B cell (primary cell): ENCODE data around the gene HPS1. TPM values are rescaled to one million over a fixed set of nuclear protein-coding genes. Genes with fewer than 3 reads are reported as not detected.

Source experiments
- ATAC-seq: fragments of 200-7000 bp; cut with Tn5 transposase; one replicate; pipeline ENCODE4 v1.10.0; 2021; ENCODE audit warnings: low read depth, mild to moderate bottlenecking, moderate number of reproducible peaks, moderate library complexity
- CTCF ChIA-PET: fragments of 350-600 bp; sonication (Branson Sonifier 250); formaldehyde crosslinking; loops from one replicate; lab custom pipeline; 2021; ENCODE audit warnings: antibody characterized with exemption, inconsistent platforms; lab: Charles Lee
- POLR2A ChIA-PET: fragments of 350-600 bp; sonication (Branson Sonifier 250); formaldehyde crosslinking; loops from one replicate; lab custom pipeline; 2021; ENCODE audit warnings: antibody characterized with exemption; lab: Charles Lee
- DNase-seq: peaks from one replicate; pipeline ENCODE4 v3.0.0; 2013
- H2AFZ ChIP-seq: 2 replicates; pipeline ENCODE4 v1.6.1; 2012; ENCODE audit warnings: mild to moderate bottlenecking, low read depth, low read length; ENCODE audit not compliant: insufficient read depth, poor library complexity, severe bottlenecking
- H3K27ac ChIP-seq, 2 donors: 1 replicate in 1 of 2; 2 replicates in 1 of 2; pipeline ENCODE4 v1.5.1; 2012 to 2013; ENCODE audit warnings: low read length in 2 of 2, mild to moderate bottlenecking in 2 of 2, moderate library complexity in 1 of 2
- H3K27me3 ChIP-seq, 4 experiments: fragments of 200-600 bp in 1 of 4; sonication (generic) in 1 of 4; replicated peaks in 1 of 4; 1 replicate in 2 of 4; 2 replicates in 2 of 4; pipeline versions ENCODE4 v1.6.1 to v1.7.0; 2013 to 2016; ENCODE audit warnings: low read length in 3 of 4, mild to moderate bottlenecking in 2 of 4, mixed read lengths in 1 of 4, moderate library complexity in 1 of 4; ENCODE audit not compliant: insufficient read depth in 4 of 4, control insufficient read depth in 3 of 4; ENCODE audit errors: control extremely low read depth in 1 of 4
- H3K36me3 ChIP-seq, 2 experiments: replicated peaks in 1 of 2; 1 replicate in 1 of 2; 2 replicates in 1 of 2; pipeline versions ENCODE4 v1.6.1 to v1.7.1; 2013; ENCODE audit warnings: low read length in 1 of 2; ENCODE audit not compliant: insufficient read depth in 2 of 2, control insufficient read depth in 1 of 2; ENCODE audit errors: control extremely low read depth in 1 of 2, extremely low read depth in 1 of 2
- H3K4me1 ChIP-seq, 2 donors: fragments of 200-600 bp in 1 of 2; sonication (generic) in 1 of 2; 1 replicate in 1 of 2; 2 replicates in 1 of 2; pipeline versions ENCODE4 v1.5.1 to v1.6.1; 2013 to 2017; ENCODE audit warnings: low read length in 2 of 2; ENCODE audit not compliant: control insufficient read depth in 2 of 2, insufficient read depth in 2 of 2
- H3K4me2 ChIP-seq: replicated peaks from 2 replicates; pipeline ENCODE3; 2012; ENCODE audit warnings: mild to moderate bottlenecking, low read depth, low read length; ENCODE audit not compliant: poor library complexity, severe bottlenecking
- H3K4me3 ChIP-seq, 5 experiments: fragments of 200-600 bp in 1 of 5; sonication (generic) in 1 of 5; 1 replicate in 3 of 5; 2 replicates in 2 of 5; pipeline versions ENCODE4 v1.5.1 to v1.7.0; 2011 to 2016; ENCODE audit warnings: low read length in 4 of 5, mild to moderate bottlenecking in 4 of 5, low read depth in 2 of 5, control low read depth in 1 of 5, moderate library complexity in 1 of 5; ENCODE audit not compliant: insufficient read depth in 1 of 5; ENCODE audit errors: control extremely low read depth in 1 of 5, extremely low read depth in 1 of 5
- H3K79me2 ChIP-seq: fragments of 200-600 bp; sonication (generic); one replicate; pipeline ENCODE4 v1.6.0; 2016; ENCODE audit warnings: low read length; ENCODE audit not compliant: control insufficient read depth, insufficient read depth
- H3K9ac ChIP-seq: fragments of 200-600 bp; sonication (generic); 2 replicates; pipeline ENCODE4 v1.6.1; 2017; ENCODE audit warnings: mild to moderate bottlenecking, low read length, moderate library complexity
- H3K9me3 ChIP-seq, 3 donors: one replicate each; pipeline versions ENCODE4 v1.6.1 to v1.7.1; 2013; ENCODE audit warnings: low read length in 2 of 3; ENCODE audit not compliant: control insufficient read depth in 2 of 3, insufficient read depth in 1 of 3; ENCODE audit errors: control extremely low read depth in 1 of 3
- H4K20me1 ChIP-seq: 2 replicates; pipeline ENCODE4 v1.6.0; 2012; ENCODE audit warnings: mild to moderate bottlenecking, low read length; ENCODE audit not compliant: insufficient read depth, control insufficient read depth, poor library complexity, severe bottlenecking
- H3K27ac Mint-ChIP-seq: one replicate; pipeline ENCODE4 v1.8.0; 2021; ENCODE audit warnings: mixed read lengths
- H3K27me3 Mint-ChIP-seq: one replicate; pipeline ENCODE4 v1.8.0; 2021; ENCODE audit warnings: mixed read lengths
- H3K4me1 Mint-ChIP-seq: one replicate; pipeline ENCODE4 v1.8.0; 2021; ENCODE audit warnings: mixed read lengths
- H3K4me3 Mint-ChIP-seq: one replicate; pipeline ENCODE4 v1.8.0; 2021; ENCODE audit warnings: mixed read lengths
- H3K9me3 Mint-ChIP-seq: one replicate; pipeline ENCODE4 v1.8.0; 2022; ENCODE audit warnings: mixed read lengths; ENCODE audit not compliant: insufficient read depth
- CTCF ChIP-seq: fragments of 200-600 bp; IDR thresholded peaks from one replicate; pipeline ENCODE4 v1.8.0; 2022; ENCODE audit warnings: antibody characterized with exemption, mild to moderate bottlenecking
- EZH2 ChIP-seq: IDR thresholded peaks from 2 replicates; pipeline ENCODE4 v1.6.1; 2012; ENCODE audit warnings: borderline replicate concordance, low read depth, mild to moderate bottlenecking, moderate library complexity, low read length; ENCODE audit not compliant: insufficient read depth, poor library complexity, severe bottlenecking
- WGBS: methylation state at CpG from one replicate; pipeline ENCODE4 v1.1.5; 2013; ENCODE audit warnings: missing lambda C conversion rate; ENCODE audit not compliant: insufficient coverage; 5-methylcytosine and 5-hydroxymethylcytosine counted together
- intact Hi-C: fragments of 100-400 bp; cut with micrococcal nuclease; formaldehyde crosslinking; loops from one replicate; pipeline ENCODE4 v1.10.0; 2022
- polyA plus RNA-seq: library from polyadenylated mRNA; depleted of rRNA; stranded (reverse); fragments of >200 nt; gene quantifications from 2 replicates; pipeline ENCODE4 v1.2.3, GENCODE V29; 2012
- total RNA-seq, 2 donors: library from RNA; stranded (reverse); fragments of 120-200 nt in 1 of 2; gene quantifications; 1 replicate in 1 of 2; 2 replicates in 1 of 2; pipeline versions ENCODE4 v1.2.3 to v1.2.4, GENCODE V29; 2013 to 2022

The HPS1 gene
- total and polyA plus RNA-seq, 2 donors (not counting 1 experiment from before 2014, with no cell fraction given), result 125 to 196 TPM

GRCh38 chr10:98478430-98479222 is 31.9 kb upstream of the HPS1 start:
- 83% methylated on average over 3 of the region's 6 CpGs for WGBS
- H3K27ac Mint-ChIP-seq, result no peak overlapping the region
- intact Hi-C loops, result no loop called here

More at GRCh38 chr10:98478430-98479222, 31.9 kb upstream of the HPS1 start:
- Histone ChIP-seq H3K9ac (no peak overlapping the region), H4K20me1 (no peaks in the 10 kb centered on the region), H3K4me1 (peaks cover 6 to 7% of the 10 kb centered on the region in 2 donors), H3K79me2 (no peaks in the 10 kb centered on the region), H3K27ac (no peak overlapping the region), H3K4me3 (no peak overlapping the region), H3K9me3 (no peaks in the 10 kb centered on the region), H2AFZ (no peak overlapping the region), H3K4me2 (no peak overlapping the region), H3K27me3 (peaks cover 0 to 2% (median 0%) of the 10 kb centered on the region in 4 experiments), H3K36me3 (no peaks in the 10 kb centered on the region)
- Mint-ChIP-seq H3K27me3 (no peaks in the 10 kb centered on the region), H3K9me3 (no peaks in the 10 kb centered on the region), H3K4me1 (peaks cover 11% of the 10 kb centered on the region), H3K4me3 (no peak overlapping the region)
- ChIA-PET CTCF (interaction anchor here (0.9 to 1.6 kb wide), 2 partner anchors 9 to 11 kb away, joined by 6 to 7 read pairs; no protein-coding TSS in a partner anchor), POLR2A (no interaction called here)
- no peak for ATAC-seq
- TF ChIP-seq EZH2 (no peak), CTCF (no peak)
- DNase-seq, result no peak
